GM13977 (cell line): ENCODE data around the gene DHX30.

ENCODE experiments used
- DNase-seq: peaks from one replicate; pipeline ENCODE4 v3.0.0; 2012; ENCODE audit warnings: low spot score
- in situ Hi-C: fragments of 300-500 bp; cut with MboI; formaldehyde crosslinking; loops from one replicate; pipeline ENCODE4 v1.12.0; 2022; ENCODE audit warnings: low sequenced_read_pairs, low pct_unique_long_range_greater_than_20kb, mixed read lengths, inconsistent platforms; ENCODE audit not compliant: unreplicated experiment
- TF ChIP-seq, protein P1 (sequence below): IDR thresholded peaks from 2 replicates; pipeline ENCODE4 v1.5.1; 2012; ENCODE audit warnings: mild to moderate bottlenecking, control low read depth; ENCODE audit not compliant: insufficient read depth; ENCODE audit errors: extremely low read depth, missing control alignments

Gene DHX30

DNA sequence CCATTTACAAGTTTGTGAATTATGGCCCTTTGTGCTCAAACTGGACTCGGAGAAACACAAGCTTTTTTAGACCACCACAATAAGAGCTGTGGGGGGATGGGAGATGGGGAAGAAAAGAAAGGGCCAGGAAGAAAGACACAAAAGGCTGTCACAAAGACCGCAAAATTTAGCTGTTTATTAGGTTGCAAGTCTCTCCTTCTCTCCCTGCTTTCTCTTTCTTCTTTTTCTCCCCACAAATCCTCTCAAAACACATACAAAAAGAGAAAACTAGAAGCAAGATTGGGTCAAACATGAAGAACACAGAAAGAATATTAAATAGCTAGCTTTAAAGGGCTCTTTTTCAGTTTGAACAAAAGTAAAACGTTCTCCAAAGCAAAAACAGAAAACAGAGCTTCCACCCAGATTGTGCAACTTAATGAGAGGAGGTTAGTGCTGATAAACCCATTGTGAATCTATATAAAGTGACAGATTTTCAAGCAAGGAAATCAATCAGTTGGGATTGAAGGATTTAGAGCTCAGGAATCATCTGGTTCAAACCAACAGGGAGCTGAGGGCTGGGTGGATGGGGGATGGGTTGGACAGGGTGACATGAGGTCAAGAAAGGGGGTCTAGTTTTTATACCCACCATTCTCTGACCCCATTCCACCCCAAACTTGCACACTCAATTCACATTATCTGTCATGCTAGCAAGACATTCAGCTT is 87.3 kb downstream of the DHX30 start:
- DNase-seq = no peak
- in situ Hi-C loops = no loop called here
- TF ChIP-seq, protein P1, sequence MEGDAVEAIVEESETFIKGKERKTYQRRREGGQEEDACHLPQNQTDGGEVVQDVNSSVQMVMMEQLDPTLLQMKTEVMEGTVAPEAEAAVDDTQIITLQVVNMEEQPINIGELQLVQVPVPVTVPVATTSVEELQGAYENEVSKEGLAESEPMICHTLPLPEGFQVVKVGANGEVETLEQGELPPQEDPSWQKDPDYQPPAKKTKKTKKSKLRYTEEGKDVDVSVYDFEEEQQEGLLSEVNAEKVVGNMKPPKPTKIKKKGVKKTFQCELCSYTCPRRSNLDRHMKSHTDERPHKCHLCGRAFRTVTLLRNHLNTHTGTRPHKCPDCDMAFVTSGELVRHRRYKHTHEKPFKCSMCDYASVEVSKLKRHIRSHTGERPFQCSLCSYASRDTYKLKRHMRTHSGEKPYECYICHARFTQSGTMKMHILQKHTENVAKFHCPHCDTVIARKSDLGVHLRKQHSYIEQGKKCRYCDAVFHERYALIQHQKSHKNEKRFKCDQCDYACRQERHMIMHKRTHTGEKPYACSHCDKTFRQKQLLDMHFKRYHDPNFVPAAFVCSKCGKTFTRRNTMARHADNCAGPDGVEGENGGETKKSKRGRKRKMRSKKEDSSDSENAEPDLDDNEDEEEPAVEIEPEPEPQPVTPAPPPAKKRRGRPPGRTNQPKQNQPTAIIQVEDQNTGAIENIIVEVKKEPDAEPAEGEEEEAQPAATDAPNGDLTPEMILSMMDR = no peak

DNA sequence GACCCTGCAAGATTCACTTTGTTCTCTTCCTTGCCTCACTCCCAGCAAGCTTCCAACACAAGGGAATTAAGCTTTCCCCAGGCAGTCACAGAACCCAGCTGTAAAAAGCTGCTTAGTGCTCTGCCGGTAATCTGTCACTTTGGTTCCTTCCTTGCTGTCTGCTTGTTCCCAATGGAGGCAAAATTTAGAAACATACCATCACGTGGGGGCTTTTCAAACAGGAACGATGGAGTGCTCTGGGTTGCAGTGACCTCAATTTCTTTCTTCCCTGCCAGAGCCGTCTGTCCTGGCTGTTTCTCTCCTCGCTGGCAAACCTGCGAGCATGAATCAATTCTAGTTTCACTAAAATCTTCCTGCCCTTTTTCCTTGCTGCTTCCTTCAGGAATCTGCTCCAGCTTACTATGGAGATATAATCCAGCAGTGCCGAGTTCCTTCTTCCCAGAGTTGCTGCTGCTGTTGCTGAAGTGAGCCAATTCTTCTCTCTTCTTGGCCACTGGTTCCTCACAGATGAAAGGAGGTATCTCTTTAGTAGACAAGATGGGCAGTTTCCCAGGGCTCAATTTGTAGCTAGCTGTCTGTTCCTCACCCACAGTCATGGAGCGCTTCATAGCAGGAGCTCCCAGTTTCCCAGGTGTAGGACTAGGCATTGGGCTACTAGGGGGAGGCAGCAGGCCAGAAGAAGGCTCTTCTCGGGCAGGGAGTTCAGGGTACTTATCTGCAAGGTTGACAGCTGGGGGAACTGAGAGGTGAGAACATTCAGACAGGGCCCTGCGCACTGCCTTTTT is 88.1 kb downstream of the DHX30 start:
- no peak for DNase-seq
- in situ Hi-C loops = no loop called here

DNA sequence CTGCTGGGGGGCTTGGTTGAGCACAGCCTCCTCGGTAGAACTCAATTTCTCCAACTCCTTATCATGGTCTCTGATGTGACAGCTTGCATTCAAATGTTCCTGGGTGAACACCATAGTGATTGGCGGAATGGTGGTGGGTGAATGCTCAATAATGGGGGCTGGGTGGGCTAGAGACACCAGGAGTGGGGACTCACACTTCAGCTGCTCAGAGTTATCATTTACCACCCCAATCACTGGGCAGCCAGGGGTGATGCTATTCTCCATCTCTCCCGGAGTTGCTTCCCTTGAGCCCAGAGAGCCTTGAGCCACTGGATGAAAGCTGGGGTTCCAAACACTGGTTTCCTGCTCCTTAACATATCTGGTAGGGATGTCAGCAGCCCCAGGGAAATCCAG is 88.7 kb downstream of the DHX30 start:
- in situ Hi-C loops = no loop called here
- no peak for DNase-seq
- TF ChIP-seq, protein P1 = no peak

More for the DNA sequence above, 88.1 kb downstream of the DHX30 start:
- TF ChIP-seq, protein P1 = no peak

DNA sequence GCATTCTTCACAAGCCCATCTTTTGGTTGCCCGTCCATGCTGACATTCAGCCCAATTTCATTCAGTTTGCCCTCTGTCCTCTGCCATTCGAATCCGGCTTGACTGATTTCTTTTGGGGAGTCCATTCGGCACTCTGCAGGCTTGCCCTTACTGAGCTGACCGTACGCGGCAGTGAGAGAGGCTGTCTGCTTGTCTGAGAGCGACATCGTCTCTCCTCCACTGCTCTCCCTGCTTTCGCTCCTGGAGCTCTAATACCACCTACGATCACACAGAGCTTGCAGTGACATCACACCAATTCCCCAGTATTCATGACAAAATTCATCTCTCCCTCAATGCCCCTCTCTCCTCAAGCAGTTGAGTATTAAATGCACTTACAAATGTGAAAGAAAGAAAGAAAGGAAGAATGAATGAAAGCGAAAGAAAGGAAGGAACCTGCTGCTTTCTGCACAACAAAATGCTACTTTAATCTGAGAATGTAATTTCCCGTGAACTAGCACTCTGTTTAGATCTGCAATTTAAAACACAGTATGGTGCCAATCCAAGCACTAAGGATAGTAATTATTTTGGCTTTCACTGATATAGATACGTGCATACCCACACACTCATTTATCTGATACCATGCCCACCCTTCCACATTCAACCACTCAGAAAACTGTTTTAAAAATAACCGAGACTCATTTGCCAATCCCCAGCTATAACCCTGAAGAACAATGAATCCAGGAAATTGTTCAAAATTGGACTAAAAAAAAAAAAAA is 89.5 kb downstream of the DHX30 start:
- in situ Hi-C loops = no loop called here
- TF ChIP-seq, protein P1 = no peak

DNA sequence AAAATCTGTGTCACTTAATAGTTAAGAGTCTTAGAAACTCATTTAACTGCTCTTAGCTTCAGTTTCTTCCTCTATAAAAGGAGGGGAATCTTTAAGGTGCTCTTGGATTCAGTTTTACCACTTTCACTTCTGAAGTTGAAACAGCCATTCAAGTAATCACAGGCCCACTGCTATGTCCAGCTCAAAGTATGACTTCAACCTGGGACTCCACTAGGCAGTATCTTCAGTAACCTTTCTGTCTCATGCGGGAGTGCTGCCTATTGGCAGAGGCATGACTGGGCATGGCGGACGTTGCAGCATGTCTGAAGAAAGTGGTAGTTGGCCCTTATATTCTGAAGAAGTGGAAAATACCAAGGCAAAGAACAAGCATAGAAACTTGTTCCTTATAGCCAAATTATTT is 92.3 kb downstream of the DHX30 start:
- TF ChIP-seq, protein P1 = no peak
- DNase-seq = no peak
- in situ Hi-C loops = no loop called here

More for the DNA sequence above, 89.5 kb downstream of the DHX30 start:
- no peak for DNase-seq

DNA sequence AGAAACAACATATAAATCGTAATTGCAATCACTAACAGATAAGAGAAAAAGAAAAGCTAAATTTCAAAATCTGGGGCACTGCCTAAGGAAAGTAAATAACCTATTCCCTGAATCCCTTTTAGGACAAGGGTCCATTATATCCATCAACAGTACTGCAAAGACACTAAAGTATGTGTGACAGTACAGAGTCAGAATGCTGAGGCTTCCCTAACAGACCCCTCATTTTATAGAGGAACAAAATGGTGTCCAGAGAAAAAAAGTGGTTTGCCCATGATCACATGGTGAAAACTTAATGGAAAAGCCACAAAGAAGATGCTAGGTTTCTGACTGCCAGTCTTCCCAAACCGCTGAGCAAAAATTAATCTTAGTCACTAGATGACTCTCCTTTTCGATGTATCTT is 93.8 kb downstream of the DHX30 start:
- TF ChIP-seq, protein P1 = no peak
- in situ Hi-C loops = no loop called here
- DNase-seq = no peak
